GM18520 (cell line): ENCODE measurements around the gene LINC00237.

Experiments used
- ATAC-seq: cut with Tn5 transposase; IDR thresholded peaks from one replicate; pipeline ENCODE4 v1.9.1; 2021; ENCODE audit not compliant: unreplicated experiment

The LINC00237 gene

GRCh38 chr20:21052241-21052640 is 53.9 kb downstream of the LINC00237 start:
- ATAC-seq = no peak

GRCh38 chr20:21050710-21051109 is 55.4 kb downstream of the LINC00237 start:
- no peak for ATAC-seq

- no peak for ATAC-seq
Measured at GRCh38 chr20:21049305-21049828, 56.8 kb downstream of the LINC00237 start.

GRCh38 chr20:21048841-21049273 is 57.3 kb downstream of the LINC00237 start:
- ATAC-seq = no peak

- no peak for ATAC-seq
Measured at GRCh38 chr20:21047981-21048380, 58.2 kb downstream of the LINC00237 start.

- no peak for ATAC-seq
Measured at GRCh38 chr20:21046413-21047070, 59.6 kb downstream of the LINC00237 start.
